ENCODE measurements around the gene TMEM179B.

GRCh38 chr11:62839050-62839945, 52.1 kb downstream of the TMEM179B start, which contains the start of gene WDR74:
- TF ChIP-seq EZH2 (IDR thresholded peaks at IDR 0.05; ENCODE audit: low read length, missing control alignments) (no peak), CTCF (conservative IDR thresholded peaks at IDR 0.05 in 1 of 2, IDR thresholded peaks at IDR 0.05 in 1 of 2; ENCODE audit: low read depth in 1 of 2, low read length in 2 of 2) (no peak)

Measured in fibroblast of lung (primary cell).